ENCODE results near the gene AHSG.
"Not testable (repeated sequence)": the region's sequence is repeated elsewhere in the genome, so short reads cannot be mapped to it uniquely, and the experiment has no call there.

The AHSG gene, protein sequence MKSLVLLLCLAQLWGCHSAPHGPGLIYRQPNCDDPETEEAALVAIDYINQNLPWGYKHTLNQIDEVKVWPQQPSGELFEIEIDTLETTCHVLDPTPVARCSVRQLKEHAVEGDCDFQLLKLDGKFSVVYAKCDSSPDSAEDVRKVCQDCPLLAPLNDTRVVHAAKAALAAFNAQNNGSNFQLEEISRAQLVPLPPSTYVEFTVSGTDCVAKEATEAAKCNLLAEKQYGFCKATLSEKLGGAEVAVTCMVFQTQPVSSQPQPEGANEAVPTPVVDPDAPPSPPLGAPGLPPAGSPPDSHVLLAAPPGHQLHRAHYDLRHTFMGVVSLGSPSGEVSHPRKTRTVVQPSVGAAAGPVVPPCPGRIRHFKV

DNA sequence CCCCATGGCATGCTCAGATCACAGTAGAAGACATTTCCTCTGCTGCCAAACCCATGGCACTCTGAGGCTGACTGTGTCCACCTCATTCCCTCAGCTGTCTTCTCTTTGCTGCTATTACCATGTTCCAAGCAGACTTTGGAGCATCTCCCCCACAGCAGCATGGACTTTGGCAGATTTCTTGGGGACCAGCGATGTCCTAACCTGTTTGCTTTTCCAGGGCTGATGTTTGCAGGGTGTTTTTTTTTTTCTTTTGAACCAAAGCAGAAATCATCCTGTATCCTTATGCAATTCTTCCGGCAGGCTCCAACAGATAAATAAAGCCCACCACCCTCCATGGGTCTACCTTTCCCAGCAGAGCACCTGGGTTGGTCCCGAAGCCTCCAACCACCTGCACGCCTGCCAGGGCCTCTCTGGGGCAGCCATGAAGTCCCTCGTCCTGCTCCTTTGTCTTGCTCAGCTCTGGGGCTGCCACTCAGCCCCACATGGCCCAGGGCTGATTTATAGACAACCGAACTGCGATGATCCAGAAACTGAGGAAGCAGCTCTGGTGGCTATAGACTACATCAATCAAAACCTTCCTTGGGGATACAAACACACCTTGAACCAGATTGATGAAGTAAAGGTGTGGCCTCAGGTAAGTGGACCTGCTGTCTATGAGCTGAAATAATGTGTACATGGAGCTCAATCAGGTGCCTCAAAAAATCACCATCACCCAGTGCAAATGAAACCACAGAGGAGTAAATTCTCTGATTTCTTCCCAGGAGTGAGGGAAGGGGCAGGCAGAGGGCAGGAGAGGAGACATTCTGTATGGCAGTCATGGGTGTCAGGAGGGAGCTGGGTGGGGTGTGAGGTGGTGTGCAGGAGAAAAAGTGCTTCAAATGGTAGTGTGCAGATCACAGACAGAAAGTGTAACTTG is at the start of gene AHSG:
Gene AHSG (plus strand): TSS at position 340 of the 916 bp plus-strand sequence. CDS start 82 bp downstream, at position 422.
- DNase-seq (ENCODE audit: low read depth in 2 of 2), result no peak

DNA sequence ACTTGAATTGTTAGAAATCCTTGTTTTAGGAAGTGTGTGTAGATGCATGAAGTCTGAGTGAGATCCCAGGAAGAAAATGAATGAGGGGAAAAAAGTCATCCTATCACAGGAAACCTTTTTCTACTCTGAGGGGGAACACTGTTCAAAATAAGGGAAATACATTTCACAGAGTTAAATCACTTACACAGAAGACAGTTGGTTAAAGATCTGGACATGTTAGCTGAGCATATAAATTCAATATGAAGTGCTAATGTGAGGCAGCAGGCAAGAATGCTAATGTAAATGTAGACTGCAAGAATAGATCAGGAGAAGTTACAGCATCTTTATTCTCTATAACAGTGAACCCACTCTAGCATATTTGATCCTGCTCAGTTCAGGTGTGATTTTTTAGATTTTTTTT is 48.3 kb upstream of the AHSG start:
- no peak for DNase-seq (ENCODE audit: low read depth in 2 of 2)

DNA sequence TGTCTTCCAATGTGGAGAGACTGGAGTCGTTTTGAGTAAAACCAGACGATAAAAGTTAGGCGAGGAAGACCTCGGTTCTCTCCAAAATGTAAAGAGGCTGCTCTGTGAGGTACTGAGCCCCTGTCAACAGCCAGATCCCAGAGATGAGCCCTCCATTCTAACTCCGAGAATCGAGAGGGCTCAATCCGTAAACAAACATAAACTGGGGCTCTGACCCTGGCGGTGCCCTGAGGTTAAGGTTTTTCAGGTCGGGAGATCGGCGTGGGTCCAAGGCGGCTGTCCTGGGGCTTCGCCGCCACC is 46.1 kb upstream of the AHSG start:
- DNase-seq (ENCODE audit: low read depth in 2 of 2), result no peak

DNA sequence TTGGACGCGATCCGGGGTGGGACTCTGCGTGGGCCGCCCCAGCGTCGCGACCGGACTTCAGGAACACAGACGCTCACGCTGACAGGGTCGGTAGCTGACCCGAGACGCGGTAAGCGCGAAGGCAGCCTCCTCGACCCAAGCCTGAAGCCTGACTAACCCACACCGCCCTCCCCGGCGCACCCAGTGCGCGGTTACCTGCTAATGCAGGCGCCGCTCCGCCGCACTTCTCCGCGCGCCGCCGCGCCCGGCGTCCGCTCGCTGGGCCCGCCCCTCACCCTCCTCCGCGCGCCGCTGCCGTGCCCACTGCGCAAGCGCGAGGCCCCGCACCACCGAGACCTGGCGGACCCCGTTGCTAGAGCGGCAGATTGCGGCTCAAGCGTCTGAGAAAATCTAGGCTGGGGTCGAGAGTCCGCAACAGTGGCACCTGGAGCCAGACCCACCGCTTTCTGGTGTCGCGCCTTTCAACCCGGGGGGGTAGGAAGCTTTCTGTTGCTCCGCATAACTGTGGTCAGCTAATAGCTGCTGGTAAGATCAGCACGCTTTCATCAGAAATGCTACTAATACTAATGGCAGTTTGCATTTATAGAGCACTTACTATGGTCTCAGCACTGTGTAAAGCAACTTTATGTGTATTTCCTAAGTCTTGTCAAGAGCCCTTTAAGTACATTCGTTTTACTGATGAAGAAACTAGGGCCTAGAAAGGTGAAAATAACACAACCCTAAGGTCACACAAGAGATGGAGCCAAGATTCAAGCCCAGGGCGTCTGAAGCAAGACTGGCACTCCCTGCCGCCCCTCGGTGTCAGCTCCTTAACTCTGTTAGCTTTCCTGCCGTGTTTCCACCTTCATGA is 45.6 kb upstream of the AHSG start, which contains the start of gene TBCCD1:
Gene TBCCD1 (minus strand): TSS at position 268 of the 850 bp plus-strand sequence. CDS start 3,010 bp downstream, outside the sequence.
- DNase-seq (ENCODE audit: low read depth in 2 of 2), result peak; percentile 88

DNA sequence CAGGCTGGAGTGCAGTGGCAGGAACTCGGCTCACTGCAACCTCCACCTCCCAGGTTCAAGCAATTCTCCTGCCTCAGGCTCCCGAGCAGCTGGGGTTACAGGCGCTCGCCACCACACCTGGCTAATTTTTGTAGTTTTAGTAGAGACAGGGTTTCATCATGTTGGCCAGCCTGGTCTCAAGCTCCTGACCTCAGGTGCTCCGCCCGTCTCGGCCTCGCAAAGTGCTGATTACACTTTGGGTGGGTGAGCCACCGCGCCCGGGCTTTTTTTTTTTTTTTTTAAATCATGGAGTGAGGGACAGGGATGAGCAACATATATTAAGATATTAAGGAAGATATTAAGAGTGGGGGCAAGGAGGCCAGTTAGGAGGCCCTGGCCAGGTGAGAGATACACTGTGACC is 43.5 kb upstream of the AHSG start:
- DNase-seq (ENCODE audit: low read depth in 2 of 2), result not testable (repeated sequence)

DNA sequence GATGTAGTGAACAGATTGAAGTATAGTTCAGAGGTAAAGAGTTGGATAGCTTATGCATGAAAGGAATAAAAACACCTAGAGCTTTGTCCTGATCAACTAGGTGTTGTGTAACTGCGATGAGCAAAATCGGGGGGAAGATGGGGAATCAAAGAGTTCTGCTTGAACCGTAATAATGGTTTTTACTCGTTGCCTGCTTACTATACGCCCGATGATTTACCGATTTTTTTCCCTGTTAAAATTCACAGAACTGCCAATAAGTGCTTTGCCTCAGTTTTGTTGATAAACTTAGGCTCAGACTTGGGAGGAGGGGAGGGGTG is 43.1 kb upstream of the AHSG start:
- no peak for DNase-seq (ENCODE audit: low read depth in 2 of 2)

DNA sequence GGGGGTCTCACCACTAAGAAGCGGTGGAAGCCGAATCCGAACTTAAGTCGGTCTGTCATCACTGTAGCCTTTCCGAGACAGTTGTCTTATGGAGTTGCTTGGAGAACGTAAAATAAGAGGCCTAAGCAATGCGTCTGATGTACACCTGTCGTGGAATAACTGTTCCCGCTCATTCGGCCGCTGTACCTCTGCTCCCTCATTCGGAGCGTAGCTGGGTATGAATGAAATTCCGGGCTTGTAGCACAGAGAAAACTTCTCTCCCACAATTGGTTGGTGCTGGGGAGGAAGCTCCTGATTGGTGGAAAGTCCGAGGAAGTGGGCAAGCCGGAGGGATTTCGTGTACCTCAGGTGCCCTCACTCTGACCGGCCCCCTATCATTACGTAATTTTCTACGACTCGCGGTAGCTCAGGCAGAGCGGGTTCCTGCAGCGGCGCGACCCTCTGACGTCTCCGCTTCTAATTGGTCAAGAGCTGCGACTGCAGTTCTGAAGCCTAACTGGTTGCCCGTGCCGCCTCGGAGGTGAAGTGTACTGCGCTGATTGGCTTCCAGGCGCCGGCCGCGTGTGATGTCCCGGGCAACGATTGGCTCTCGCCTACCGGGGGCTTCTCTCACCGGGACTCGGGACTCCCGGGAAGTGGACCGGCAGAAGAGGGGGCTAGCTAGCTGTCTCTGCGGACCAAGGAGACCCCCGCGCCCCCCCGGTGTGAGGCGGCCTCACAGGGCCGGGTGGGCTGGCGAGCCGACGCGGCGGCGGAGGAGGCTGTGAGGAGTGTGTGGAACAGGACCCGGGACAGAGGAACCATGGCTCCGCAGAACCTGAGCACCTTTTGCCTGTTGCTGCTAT is 42.5 kb upstream of the AHSG start, which contains the start of gene DNAJB11:
Gene DNAJB11 (plus strand): TSS at position 625 of the 845 bp plus-strand sequence. CDS start 178 bp downstream, at position 803.
- peak; percentile 98 to 99 for DNase-seq (ENCODE audit: low read depth in 2 of 2)

DNA sequence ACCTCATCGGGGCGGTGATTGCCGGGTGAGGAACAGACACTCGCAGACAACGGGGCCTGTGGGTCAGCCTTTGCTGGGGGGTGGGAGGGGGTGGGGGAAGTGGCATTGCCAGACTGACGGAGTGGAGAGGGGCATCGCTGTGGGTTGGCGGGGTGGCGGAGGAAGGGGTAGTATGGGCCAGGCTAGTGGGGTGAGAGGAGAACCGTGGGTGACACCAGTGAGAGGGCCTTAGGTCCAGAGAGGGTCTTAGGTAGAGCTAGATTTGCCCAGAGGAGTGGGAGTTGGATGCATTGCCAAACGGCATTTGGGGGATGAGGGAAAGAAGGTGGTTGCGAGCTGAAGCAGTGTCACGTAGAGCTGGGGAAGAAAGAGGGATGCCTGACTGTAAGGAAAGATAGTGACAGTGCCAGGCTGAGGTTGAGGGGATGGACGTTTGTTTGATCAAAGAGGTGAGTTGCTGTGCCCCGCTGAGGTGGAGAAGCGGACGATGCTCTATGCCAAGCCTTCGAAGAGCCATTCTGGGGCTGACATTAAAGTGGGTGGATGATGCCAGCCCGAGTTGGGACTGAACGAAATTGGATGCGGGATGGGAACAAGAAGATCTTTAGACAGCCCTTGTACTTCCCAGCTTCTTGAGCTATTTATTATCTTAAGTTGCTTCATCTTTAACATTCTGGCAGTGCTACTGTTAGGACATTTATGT is 41.8 kb upstream of the AHSG start:
- no peak for DNase-seq (ENCODE audit: low read depth in 2 of 2)

DNA sequence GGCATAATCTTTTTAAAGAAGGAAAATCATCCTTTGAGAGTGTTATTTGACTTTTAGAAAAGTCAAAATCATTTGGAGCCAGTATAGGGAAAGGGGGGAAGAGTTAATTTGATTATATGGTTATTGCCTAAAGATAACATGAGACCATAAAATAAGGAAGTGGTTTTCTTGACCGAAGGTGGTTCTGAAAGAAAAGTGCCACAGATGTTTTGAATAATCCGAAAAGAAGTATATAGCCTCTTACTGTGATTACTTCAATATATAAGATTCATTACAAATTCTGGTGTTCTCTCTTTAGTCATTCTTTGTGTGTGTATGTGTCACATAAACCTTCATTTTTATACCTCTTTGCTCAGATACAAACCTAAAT is 41.2 kb upstream of the AHSG start:
- no peak for DNase-seq (ENCODE audit: low read depth in 2 of 2)

DNA sequence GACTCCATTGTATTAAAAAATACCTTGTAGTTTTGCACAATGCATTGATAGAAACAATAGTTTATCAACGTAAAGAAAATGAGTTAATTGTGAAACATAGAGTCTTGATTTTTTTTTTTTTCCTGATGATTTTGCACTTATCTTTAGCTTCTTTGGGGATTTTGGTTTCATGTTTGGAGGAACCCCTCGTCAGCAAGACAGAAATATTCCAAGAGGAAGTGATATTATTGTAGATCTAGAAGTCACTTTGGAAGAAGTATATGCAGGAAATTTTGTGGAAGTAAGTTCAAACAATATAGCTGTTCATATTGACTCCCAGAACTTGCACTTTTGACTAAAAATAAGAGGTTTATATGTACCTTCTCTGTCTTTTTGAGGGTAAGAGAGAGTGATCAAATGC is 35.3 kb upstream of the AHSG start:
- no peak for DNase-seq (ENCODE audit: low read depth in 2 of 2)

DNA sequence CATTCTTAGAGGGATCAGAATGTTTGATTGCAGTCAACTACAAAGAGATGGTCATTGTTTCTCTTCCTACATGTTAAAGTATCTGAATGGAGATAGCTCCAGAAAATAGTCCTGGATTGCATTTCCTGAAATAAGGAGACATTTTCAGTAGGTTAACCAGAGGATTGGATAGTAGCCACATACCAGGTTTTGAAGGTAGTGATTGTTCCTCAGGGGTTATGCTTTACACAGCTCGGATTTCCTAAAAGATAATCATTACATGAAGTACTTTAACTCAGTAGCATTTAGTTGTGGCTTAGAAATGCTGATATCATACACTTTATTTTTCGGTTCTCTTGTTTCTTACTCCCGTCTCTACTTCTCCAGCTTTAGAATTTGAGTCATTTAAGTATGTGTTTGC is 32.1 kb upstream of the AHSG start:
- no peak for DNase-seq (ENCODE audit: low read depth in 2 of 2)

DNA sequence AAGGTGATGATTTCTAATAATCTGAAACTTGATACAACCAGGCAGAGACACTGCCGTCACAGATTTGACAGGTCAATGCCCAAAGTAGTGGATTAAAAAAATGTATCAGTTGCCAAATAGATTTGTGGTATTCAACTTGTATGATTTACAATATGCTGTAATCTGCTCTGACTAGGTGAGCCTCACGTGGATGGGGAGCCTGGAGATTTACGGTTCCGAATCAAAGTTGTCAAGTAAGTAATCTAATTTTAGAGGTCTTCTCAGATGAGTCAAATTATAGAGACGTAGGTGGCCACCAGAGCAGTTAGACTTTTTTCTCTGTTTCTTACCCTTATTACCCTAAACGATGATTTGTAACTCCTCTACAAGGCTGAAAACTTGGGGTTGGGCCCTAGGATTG is 30.3 kb upstream of the AHSG start:
- no peak for DNase-seq (ENCODE audit: low read depth in 2 of 2)

DNA sequence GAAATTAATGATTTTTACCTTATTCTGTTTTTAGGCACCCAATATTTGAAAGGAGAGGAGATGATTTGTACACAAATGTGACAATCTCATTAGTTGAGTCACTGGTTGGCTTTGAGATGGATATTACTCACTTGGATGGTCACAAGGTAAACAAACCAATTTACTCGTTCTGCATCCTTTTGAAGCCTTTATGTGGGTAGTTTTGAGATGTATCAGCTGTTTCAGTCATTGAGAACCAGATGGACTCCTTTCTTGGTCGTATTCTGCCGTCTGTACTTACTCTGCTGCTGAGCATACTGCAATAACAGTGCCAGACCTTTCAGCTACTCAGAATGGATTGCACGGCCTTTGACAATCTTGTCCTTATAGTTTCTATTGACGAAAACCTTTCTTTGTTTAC is 29.0 kb upstream of the AHSG start:
- no peak for DNase-seq (ENCODE audit: low read depth in 2 of 2)

DNA sequence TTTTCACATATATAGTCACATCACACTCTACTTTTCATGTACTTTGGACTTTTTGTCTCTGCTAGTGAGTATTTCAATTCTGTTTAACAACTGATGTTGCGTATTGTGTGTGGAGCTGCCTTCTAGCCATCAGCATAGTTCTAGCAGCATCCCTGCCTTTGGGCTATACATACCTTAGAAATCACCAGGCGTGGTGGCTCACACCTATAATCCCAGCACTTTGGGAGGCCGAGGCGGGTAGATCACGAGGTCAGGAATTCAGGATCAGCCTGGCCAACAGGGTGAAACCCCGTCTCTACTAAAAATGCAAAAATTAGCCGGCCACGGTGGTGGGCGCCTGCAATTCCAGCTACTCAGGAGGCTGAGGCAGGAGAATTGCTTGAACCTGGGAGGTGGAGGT is 26.6 kb upstream of the AHSG start:
- not testable (repeated sequence) for DNase-seq (ENCODE audit: low read depth in 2 of 2)

DNA sequence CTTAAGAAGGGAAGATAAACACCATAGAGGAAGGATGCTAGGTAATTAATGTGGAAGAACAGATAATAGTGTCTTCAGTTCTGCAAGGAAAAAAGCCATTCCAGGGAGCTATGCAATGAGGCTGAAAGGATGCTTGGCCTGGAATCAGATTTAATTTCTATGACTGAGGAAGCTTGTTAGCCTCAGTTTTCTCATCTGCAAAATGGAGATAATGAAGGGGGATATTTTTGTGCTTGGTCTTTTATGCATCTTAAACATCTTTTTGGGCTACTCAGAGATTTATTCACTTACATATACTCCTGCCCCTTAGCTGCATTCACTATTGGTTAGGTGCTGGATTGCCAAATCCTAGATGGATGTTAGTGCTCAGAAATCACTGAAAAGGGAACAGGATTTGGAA is 25.7 kb upstream of the AHSG start:
- DNase-seq (ENCODE audit: low read depth in 2 of 2), result no peak

DNA sequence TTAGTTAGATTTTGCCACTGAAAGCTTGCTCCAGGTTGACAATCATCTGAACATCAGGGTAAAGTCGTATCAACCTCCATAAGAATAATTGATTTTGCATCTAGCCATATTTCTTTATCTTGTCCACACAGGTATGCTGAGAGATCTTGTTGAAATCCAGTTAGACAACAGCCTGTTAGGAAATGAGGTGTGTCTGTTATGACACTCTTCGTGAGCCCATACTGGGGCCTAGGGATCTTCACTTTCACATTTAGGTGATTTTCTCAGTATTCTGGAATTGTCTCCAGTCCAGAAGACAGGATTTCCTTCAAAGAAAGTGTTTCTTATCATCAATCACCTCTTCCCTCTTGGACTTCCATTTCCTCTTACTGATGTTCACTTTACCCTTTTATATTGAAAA is 24.2 kb upstream of the AHSG start:
- DNase-seq (ENCODE audit: low read depth in 2 of 2), result no peak

DNA sequence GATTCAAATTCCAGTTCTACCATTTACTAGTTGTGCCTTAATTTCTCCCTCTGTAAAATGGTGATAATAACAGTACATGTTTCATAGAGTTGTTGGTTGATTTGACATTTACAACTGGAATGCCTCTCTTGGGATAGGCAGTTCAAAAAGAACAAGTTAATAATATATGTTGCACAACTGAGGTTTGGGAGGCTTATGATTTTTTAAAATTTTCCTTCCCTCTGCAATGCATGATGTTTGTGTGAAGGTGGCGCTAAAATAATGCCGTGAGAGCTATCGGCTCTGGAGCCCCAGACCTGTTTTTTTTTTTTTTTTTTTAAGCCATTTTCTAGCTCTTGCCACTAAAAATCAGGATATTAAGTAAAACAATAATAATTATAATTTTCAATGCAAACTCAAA is 23.7 kb upstream of the AHSG start:
- no peak for DNase-seq (ENCODE audit: low read depth in 2 of 2)

DNA sequence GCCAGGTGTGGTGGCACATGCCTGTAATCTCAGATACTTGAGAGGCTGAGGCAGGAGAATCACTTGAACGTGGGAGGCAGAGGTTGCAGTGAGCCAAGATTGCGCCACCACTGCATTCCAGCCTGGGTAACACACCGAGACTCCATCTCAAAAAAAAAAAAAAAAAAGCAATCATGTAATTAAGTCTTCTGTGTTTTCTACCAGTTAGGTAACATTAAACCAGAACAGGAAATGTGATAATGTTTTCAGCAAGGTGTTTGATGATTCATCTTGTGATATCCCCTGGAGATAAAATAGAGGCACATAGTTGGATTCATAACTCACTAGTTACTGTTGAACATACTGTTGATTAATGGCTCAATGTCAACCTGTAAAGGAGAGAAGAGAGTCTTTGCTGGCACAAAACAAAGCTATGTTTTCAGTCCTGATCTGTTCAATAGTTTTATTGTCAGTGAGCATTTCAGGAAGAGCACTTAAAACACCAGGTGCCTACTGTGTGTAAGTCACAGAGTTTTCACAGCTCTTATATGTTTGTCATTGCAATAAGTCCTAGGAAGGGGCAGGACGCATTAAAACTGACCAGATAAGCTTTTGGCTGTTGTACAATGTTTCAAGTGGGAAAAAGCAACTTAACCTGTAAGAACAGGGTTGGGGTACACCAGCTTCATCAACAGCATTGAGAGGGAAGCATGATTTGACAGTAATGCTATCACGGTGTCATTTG is 22.8 kb upstream of the AHSG start:
- no peak for DNase-seq (ENCODE audit: low read depth in 2 of 2)

DNA sequence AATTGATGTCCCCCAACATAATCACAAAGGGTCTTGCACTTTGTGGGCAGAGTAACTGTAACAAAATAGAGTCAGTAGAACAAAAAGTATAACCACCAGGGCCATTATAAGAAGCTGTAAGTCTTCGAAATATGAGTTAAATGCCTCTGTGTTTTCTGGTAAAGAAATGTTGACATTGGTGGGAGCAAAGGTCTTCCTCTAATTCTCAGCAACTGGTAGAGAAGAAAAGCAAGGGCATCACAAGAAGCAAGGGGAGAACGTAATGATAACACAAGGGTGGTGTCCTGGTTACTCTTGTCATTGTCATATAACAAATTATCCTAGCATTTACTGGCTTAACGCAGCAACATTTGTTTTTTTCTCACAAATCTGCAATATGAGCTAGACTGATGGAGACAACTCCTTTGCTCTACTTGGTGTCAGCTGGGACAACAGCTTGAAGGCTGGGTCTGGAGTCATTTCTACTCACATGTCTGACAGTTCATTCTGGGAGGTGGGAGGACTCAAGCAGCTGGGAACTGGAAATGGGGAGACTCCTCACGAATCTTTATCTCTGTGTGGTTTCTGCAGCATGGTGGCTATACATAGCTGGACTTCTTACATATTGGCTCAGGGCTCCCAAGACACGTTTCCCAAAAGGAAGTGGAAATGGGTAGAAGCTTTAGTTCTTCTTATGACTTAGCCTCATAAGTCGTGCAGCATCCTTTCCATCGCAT is 22.1 kb upstream of the AHSG start:
- no peak for DNase-seq (ENCODE audit: low read depth in 2 of 2)
